ENCODE data around the gene NR2F6.
A peak's percentile ranks its signal among the peaks of the same experiment; 100 is the strongest.

Gene NR2F6

GRCh38 chr19:17266975-17267788 lies 21.5 kb upstream of the NR2F6 start, which contains the start of gene BABAM1:
Gene BABAM1, plus strand, starts transcription at chr19:17267443. Its CDS starts 1,364 bp downstream, at chr19:17268807.
- H3K36me3 ChIP-seq: peaks cover 11% of the 10 kb centered on the region
- peak within 1 kb of the TSS; percentile 68 to 87 for H3K4me3 ChIP-seq (ENCODE audit: low read depth in 1 of 2, low read length in 1 of 2)
- H3K9me3 ChIP-seq: no peaks in the 10 kb centered on the region
- H3K27me3 ChIP-seq: no peaks in the 10 kb centered on the region
- H3K27ac ChIP-seq: peak within 1 kb of the TSS; percentile 75
- peak; percentile 4 for TF ChIP-seq CTCF (IDR thresholded peaks at IDR 0.05)
- peaks cover 16 to 20% of the 10 kb centered on the region in 2 experiments for H3K4me1 ChIP-seq (ENCODE audit: control insufficient read depth in 1 of 2, insufficient read depth in 1 of 2, low read depth in 1 of 2, low read length in 1 of 2)

GRCh38 chr19:17266589-17266974 lies 20.9 kb upstream of the NR2F6 start:
- Histone ChIP-seq H3K27ac (peak overlapping the region; percentile 75), H3K36me3 (peaks cover 6% of the 10 kb centered on the region), H3K4me1 (ENCODE audit: control insufficient read depth in 1 of 2, insufficient read depth in 1 of 2, low read depth in 1 of 2, low read length in 1 of 2) (peaks cover 16 to 20% of the 10 kb centered on the region in 2 experiments), H3K27me3 (no peaks in the 10 kb centered on the region), H3K4me3 (ENCODE audit: low read depth in 1 of 2, low read length in 1 of 2) (peak overlapping the region; percentile 68 to 87), H3K9me3 (no peaks in the 10 kb centered on the region)
- TF ChIP-seq CTCF (IDR thresholded peaks at IDR 0.05): no peak

GRCh38 chr19:17266026-17266425 lies 20.3 kb upstream of the NR2F6 start:
- H3K27me3 ChIP-seq: no peaks in the 10 kb centered on the region
- H3K4me3 ChIP-seq (ENCODE audit: low read depth in 1 of 2, low read length in 1 of 2): no peak overlapping the region
- H3K27ac ChIP-seq: no peak overlapping the region
- TF ChIP-seq CTCF (IDR thresholded peaks at IDR 0.05): no peak
- H3K4me1 ChIP-seq (ENCODE audit: control insufficient read depth in 1 of 2, insufficient read depth in 1 of 2, low read depth in 1 of 2, low read length in 1 of 2): peaks cover 17 to 20% of the 10 kb centered on the region in 2 experiments
- H3K36me3 ChIP-seq: no peaks in the 10 kb centered on the region
- no peaks in the 10 kb centered on the region for H3K9me3 ChIP-seq

GRCh38 chr19:17264641-17264979 lies 18.9 kb upstream of the NR2F6 start, which contains the start of gene USHBP1:
Gene USHBP1, minus strand, starts transcription at chr19:17264745. Its CDS starts 446 bp downstream, at chr19:17264299.
- Histone ChIP-seq H3K9me3 (no peaks in the 10 kb centered on the region), H3K27ac (no peak within 1 kb of the TSS), H3K4me1 (ENCODE audit: control insufficient read depth in 1 of 2, insufficient read depth in 1 of 2, low read depth in 1 of 2, low read length in 1 of 2) (peaks cover 20 to 21% of the 10 kb centered on the region in 2 experiments), H3K27me3 (no peaks in the 10 kb centered on the region), H3K4me3 (ENCODE audit: low read depth in 1 of 2, low read length in 1 of 2) (no peak within 1 kb of the TSS), H3K36me3 (no peaks in the 10 kb centered on the region)
- TF ChIP-seq CTCF (IDR thresholded peaks at IDR 0.05): no peak

GRCh38 chr19:17263712-17264640 lies 18.3 kb upstream of the NR2F6 start:
- Histone ChIP-seq H3K4me3 (ENCODE audit: low read depth in 1 of 2, low read length in 1 of 2) (no peak overlapping the region), H3K4me1 (ENCODE audit: control insufficient read depth in 1 of 2, insufficient read depth in 1 of 2, low read depth in 1 of 2, low read length in 1 of 2) (peaks cover 20 to 21% of the 10 kb centered on the region in 2 experiments), H3K9me3 (no peaks in the 10 kb centered on the region), H3K36me3 (no peaks in the 10 kb centered on the region), H3K27me3 (no peaks in the 10 kb centered on the region), H3K27ac (no peak overlapping the region)
- TF ChIP-seq CTCF (IDR thresholded peaks at IDR 0.05): no peak
